Measurements from ENCODE around the gene P2RY11.

P2RY11 gene

DNA sequence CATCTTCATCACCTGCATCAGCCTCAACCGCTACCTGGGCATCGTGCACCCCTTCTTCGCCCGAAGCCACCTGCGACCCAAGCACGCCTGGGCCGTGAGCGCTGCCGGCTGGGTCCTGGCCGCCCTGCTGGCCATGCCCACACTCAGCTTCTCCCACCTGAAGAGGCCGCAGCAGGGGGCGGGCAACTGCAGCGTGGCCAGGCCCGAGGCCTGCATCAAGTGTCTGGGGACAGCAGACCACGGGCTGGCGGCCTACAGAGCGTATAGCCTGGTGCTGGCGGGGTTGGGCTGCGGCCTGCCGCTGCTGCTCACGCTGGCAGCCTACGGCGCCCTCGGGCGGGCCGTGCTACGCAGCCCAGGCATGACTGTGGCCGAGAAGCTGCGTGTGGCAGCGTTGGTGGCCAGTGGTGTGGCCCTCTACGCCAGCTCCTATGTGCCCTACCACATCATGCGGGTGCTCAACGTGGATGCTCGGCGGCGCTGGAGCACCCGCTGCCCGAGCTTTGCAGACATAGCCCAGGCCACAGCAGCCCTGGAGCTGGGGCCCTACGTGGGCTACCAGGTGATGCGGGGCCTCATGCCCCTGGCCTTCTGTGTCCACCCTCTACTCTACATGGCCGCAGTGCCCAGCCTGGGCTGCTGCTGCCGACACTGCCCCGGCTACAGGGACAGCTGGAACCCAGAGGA, 2.6 kb downstream of the P2RY11 start:
- DNase-seq (ENCODE audit: low read depth in 2 of 2) = no peak

DNA sequence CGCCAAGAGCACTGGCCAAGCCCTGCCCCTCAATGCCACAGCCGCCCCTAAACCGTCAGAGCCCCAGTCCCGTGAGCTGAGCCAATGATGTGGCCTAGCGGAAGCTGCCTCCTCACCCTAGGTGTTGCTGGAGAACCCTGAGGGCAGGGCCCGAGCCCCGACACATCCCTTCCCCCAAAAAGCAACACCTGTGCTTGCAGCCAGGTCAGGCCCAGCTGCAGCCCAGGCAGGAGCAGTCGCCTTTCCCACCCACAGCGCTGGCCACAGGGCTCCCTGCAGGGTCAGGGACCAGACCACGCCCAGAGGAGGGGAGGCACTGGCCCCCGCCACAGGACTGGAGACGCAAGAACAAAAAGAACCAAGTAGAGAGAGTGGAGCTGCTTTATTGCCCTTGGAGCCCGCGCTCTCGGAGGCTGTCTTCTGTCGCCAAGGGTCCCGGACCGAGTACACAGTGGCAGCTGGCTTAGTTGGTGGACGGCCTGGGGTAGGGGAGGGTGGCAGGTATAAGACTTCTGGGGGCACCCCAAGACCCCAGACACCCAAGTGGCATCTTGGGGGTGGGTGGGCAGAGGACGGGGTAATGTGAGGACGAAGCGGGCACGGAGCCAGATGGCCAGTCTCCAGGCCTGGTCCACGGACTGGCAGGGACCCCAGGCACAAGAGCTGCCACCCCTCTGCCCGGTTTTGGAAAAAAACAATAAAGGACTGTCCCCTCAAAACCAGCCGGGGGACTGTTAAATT, 3.3 kb downstream of the P2RY11 start:
- no peak for DNase-seq (ENCODE audit: low read depth in 2 of 2)

DNA sequence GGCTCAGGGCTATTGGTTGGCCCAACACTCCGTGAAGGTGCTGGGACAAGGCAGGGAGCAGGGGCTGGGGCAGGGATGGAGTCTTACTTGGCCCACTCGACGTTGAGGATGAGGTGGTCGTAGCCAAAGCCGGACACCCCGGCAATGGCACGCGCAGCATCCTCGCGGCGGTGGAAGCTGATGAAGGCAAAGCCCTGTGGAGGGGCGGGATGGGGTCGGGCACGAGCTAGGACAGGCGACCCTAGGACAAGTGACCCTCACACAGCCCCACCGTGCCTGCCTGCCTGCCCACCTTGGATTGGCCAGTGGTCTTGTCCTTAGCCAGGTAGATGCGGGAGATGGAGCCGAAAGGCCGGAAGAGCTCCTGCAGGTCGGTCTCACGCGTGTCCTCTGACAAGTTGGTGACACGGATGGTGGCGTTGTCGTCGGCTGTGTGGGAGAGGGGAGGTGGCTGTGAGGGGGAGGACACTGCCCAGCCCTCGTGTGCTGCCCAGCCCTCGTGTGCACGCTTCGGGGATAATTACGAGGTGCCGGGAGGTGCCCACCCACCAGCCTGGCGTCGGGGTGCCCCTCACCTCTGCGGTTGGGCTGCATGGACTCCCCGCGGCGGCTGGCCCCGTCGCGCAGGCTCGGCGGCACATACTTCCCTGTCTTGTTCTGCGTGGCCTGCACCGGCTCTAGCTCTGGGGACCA, 4.0 kb downstream of the P2RY11 start:
- DNase-seq (ENCODE audit: low read depth in 2 of 2) = no peak

DNA sequence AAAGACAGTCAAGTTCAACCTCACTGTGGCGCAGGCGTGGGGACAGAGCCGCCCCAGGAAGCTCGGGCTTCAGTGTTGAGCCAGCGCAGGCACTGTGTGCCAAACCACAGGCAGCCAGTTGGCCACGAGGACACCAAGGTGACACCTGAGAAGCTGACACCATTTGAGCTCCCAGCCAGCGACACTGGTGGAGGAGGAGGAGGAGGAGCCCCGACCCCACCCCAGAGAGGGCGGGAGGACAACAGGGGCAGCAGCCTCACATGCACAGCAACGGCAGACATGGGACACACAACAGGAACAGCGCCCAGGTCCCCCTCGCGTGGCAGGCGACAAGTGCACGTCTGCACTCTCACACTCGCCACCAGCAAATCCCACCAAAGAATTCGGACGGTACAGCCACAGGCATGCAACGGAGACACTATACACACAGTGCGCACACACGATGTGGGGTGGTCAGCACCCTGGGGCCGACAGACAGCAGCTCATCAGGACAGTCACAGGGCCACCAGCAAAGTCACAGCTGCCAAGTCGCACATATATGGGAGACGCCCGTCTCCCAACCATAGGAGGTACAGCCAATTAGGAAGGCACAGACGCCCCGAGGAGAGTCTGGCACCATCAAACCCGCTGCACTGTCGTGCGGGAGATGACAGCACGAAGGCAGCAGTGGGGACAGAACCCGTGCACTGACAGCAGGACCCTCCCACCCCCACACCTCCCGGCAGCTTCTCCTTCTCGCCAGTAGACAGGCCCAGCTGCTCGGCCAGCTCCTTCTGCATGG, 4.8 kb downstream of the P2RY11 start:
- no peak for DNase-seq (ENCODE audit: low read depth in 2 of 2)

DNA sequence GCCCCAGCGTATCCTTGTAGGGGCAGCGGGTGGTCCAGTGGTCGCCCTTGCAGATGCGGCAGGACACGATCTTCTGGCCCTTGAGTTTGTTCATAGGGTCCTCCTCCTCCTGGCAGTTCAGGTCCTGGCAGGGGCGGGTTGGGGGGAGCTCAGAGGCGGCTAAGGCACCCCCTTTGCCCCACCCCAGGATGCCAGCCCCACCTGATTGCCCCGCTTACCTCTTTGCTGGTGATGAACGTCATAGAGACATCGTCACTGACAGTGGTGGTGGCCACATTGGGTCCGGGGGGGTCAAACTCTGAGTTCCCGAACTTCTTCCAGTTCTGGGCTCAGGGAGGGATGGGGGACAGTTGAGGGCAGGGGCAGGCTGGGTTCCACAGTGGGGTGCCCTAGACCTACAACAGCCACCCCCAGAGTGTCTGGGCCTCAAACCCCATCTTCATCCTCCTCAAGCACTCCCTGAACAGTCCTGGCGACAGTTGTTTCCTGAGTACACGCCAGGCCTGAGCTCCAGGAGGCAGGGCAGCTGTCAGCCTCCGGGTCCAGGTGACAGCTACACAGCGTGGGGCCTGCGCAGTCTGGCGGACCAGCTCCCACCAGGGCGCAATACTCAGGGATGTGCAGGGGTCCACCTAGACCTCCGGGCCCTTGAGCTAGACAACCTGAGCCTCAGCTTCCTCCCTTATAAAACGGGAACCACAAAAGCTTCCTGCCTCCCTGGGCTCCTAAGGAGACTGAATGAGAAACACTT, 5.5 kb downstream of the P2RY11 start:
- DNase-seq (ENCODE audit: low read depth in 2 of 2) = no peak

DNA sequence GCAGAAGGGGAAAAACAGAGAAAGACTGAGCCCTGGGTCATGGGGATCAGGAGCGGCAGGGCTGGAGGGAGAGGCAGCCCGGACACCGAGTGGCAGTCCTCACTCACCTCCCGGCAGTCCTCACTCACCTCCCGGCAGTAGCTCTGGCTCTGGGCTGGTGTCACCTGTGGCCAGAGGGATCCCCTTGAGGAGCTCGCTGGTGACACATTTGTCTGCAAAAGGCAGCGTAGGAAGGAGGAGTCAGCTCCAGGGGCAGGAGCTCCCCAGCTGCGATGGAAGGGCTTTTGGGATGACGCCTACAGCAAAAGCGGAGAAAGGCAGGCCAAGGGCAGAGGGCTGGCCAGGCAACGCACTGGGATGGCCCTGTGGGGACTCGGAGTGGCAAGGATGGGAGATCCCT, 7.5 kb downstream of the P2RY11 start:
- DNase-seq (ENCODE audit: low read depth in 2 of 2) = no peak

DNA sequence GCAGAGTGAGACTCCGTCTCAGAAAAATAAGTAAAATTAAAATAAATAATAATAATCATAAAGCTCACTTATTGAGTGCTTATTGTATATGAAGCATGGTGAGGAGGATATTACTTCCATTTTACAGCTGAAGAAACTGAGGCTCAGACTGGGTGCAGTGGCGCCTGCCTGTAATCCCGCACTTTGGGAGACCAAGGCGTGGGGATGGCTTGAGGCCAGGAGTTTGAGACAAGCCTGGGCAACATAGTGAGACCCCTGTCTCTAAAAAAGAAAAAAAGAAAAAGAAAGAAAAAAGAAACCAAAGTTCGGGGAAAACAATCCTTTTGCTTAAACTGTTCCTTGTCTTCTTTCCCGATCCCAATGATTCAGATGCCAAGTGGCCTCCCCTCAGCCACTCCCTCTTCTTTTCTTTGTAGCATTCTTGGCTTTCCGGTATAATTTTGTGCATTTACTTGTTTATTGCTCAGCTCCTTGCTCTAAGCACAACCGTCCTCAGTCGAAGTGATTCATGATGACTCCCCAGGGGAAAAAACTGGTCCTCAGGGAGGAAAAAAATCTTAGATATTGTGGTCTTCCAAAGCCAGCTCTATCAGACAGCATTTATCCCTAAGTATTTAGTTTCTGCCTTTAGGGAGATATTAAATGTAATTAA, 9.2 kb downstream of the P2RY11 start:
- DNase-seq (ENCODE audit: low read depth in 2 of 2) = no peak

DNA sequence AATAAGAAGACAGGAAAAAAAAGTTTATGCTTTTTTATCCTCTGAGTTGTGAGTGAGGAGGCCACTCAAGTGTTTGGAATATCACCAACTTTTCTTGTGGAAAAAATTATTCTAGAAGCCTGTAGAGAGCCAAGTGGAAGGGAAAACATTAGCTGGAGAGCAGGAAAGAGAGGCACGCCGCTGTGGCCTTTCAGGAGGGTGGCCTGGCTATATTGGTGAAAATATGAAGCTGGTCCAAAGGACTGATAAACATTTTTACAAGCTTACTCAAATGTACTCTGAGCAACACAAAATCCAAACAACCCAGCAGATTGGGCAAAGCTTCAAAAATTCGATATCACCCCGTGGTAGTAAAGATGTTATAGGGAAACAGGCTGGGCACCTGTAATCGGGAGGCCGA, 10.6 kb downstream of the P2RY11 start:
- no peak for DNase-seq (ENCODE audit: low read depth in 2 of 2)

DNA sequence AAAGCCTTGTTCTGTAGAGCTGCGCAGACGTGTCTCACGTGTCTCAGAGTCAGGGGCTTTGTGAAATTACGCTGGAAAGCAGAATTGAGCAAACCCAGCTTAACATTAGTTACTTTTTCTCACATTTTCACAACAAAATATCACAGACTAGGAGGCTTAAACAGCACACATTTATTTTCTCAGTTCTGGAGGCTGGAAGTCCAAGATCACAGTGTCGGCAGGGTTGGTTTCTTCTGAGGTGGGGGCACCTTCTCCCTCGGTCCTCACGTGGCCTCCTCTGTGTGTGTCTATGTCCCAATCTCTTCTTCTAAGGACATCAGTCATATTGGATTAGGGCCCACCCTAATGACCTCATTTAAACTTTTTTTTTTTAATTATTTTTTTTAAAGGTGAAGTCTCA, 12.9 kb downstream of the P2RY11 start:
- no peak for DNase-seq (ENCODE audit: low read depth in 2 of 2)

DNA sequence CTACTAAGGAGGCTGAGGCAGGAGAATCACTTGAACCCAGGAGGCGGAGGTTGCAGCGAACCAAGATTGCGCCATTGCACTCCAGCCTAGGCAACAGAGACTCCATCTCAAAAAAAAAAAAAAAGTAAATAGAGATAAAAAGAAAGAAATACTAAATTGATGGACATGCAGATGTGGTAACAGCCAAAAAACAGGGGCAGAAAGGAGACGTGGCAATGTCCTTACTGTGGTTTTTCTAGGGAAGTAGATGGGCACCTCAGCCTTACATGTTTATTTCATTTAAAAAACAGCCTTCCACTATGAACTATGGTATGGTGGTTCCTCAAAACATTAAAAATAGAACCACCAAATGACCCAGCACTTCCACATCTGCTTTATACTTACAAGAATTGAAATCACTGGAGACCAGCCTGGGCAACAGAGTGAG, 14.7 kb downstream of the P2RY11 start:
- DNase-seq (ENCODE audit: low read depth in 2 of 2) = no peak

DNA sequence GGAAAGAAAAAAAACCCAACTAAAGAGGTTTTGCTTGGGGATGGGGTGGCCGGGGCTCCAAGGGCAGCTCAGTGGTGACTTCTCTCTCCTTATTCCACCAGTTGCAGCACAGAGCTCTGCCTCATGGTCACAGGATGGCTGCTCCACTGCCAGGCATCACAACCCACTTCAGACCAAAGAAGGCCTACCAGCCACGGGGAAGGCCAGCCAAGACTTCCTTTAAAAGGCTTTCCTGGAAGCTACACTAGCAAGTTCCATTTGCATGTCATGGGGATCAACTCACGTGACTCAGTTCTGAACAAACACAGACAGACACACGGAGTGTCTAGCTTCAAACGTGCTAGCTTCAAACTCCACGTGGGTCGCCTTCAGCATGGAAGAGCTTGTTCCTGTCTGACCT, 21.4 kb downstream of the P2RY11 start:
- no peak for DNase-seq (ENCODE audit: low read depth in 2 of 2)

DNA sequence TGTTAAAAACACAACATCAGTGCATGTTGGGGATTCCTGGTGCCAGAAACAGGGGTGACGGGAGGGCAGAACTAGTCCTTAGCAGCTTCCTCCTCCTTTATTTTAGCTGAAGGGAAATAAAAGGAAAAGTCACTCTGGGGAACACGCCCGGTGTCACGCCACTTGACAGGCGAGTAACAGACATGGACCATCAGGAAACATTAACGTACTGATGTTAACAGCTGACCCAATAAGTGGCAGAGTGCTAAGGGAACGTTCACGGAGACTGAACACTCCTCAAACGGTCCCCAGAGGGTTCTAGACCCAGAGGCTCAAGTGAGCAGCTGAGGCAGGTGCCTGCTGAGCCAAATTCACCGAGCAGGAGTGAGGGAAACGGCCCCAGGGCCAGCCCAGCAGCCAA, 22.1 kb downstream of the P2RY11 start:
- no peak for DNase-seq (ENCODE audit: low read depth in 2 of 2)

DNA sequence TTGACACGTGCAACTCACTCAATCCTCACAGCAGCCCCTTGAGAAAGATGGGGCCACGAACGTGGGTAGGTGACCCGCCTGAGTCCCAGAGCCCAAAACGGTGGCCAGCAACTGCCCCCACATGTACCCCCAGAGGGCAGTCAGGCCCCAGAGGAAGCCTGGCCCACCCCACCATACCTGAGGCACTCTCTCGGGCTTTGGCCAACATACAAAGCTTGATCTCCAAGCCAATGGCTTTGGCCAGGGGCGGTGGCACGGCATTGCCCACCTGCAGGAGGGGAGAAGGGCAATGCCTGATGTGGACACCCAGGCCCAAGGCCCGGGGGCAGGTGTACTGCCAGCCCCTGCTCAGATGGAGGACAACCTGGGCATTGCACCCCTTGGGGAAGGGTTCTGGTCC, 22.5 kb downstream of the P2RY11 start:
- DNase-seq (ENCODE audit: low read depth in 2 of 2) = no peak

DNA sequence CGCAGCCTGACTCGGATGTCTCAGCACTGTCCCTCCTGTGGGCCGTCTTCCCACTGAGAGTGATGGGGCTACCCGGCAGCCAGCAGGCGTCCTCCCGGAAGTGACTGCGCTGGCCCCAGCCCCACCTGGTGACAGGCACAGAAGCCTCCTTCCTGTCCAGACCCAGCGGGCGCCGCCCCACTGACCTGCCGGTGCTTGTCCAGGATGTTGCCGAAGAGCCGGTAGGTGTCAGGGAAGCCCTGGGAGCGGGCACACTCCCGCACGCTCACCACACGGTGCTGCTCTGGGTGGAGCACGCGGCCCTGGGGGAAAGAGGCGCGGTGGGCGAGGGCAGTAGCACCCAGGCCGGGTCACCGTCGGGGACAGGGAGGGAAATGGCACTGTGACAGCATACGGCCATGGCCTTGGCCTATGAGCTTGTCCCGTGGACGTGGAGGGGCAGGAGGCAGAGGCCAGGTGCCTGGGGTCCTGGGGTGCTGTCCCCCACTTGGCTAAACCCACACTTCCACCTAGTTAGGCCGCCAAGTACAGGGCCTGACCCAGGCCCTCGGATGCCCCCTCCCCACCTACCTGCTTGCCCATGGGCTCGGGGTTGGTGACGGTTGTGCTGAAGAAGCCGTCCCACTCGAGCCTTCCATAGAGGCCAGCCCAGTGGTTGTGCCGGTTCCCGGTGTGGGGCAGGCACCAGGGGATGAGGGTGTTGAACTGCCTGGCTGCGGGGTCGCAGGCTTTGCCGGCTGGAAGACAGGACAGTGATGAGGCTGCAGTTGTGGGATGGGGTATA, 24.2 kb downstream of the P2RY11 start:
- DNase-seq (ENCODE audit: low read depth in 2 of 2) = no peak

DNA sequence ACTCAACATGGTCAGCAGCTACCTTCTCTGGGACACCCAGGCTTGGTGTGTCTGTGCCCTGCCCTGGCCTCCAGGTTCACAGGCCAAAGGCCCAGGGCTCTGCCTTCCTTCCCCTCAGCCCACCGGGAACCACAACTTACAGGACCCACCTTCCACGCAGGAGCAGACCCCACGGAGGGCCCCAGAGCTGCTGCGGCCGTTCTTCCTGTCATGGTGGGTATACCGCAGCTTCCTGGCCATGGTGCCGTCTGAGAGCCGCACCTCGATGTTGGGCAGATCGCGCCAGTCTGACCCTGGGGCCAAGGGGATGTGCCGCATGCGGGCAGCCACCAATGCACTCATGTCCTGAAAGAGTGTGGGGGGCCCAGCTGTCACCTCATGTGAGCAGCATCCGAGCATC, 25.4 kb downstream of the P2RY11 start:
- no peak for DNase-seq (ENCODE audit: low read depth in 2 of 2)

DNA sequence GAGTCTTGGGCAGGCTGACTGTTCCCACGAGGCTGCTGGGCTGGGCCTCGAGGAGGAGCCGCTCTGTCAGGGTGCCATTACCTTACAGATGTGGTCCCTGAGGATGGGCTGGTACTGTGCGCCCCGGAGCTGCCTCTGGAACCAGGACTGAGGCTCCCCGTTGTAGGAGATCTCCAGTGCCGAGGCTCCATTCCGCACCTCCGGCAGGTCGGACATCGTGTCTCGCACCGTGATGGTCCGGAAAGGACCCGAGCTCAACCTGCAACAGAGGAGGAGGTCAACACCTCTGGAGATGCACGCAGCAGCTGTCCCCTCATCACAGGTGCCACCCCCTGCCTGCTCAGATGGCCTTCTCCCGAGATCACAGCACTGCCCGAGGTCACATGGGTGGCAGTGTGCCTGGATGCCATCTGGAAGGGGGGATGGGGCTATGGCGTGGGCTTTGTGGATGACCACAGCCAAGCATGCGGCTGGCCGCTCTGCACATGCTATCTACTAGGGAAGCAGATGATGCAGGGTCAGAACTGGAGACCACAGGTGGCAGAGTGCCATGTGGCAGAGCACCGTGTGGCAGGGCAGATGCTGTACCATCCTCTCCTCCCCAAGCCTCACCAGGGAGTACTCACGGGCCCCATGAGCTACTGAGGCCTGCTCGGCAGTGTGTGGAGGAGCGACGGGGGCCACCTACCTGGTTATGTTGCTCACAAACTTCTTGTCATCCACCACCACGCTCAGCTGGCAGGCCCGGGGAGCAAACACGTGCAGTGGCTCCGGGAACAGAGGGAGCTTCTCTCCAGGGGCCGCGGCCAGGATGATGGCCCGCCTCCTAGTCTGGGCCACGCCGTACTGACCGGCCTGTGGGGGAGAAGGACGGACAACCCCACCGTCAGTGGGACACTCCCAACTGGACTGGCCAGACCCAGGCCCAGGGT, 26.5 kb downstream of the P2RY11 start:
- no peak for DNase-seq (ENCODE audit: low read depth in 2 of 2)

DNA sequence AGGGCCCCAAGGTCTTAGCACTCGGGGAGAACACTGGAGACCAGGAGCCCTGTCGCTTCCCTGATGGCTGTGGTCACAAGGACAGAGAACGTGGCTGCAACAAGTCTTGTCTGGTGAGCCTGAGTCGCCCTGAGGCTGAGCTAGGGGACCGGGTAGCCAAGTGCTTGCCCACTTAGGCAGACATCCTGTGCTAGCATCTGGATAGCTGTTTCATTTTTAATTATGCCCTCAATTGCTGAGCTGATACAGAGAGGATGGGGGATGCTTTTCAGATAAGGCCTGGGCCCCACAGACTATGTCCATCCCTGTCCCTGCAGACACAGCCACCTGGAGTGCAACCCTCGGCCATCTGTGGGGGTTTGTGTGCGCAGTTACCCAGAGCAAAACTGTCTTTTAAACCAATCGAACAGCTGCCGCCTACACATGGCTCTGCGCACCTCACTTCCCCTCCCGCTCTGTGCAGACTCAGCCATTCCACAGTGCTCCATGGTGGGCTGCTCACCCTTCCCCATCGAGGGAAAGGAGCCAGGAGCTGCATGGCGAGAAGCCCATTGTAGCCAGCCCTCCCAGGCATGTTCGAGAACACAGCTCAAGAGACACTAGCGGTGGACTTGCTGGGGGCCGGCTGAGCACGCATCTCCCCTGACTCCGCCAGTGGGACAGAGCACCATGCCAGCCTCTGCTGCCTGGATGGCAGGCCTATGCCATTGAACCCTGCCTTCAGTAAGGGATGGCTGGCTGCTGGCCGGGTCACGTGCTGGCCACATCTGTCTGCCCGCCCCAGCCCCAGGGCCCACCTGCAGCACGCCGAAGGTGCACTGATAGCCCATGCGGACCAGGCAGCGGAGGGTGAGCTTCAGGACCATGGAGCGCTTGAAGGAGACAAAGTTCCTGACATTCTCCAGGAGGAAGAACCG, 27.6 kb downstream of the P2RY11 start:
- DNase-seq (ENCODE audit: low read depth in 2 of 2) = no peak

DNA sequence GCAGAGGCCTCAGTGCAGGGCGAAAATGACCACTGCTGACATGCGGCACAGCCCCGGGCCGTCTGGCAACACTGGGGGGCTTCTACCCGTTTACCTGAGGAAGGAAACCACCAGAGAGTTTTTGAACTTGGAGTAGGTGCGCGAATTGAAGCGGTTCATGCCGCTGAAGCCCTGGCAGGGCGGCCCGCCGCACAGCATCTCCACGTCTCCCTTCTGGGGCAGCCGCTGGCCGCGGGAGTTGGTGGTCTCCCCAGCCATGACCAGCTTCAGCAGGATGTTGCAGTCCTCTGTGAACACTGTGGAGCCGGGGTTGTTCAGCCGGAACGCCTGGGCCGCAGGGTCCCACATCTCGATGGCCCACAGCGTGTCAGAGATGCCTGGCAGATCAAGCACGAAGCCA, 28.5 kb downstream of the P2RY11 start:
- DNase-seq (ENCODE audit: low read depth in 2 of 2) = no peak
